Hepatocyte (in vitro differentiated cells): ENCODE data around the gene PRSS21. TPM values are rescaled to one million over a fixed set of nuclear protein-coding genes. Genes with fewer than 3 reads are reported as not detected.

Source experiments
- DNase-seq: peaks from one replicate; pipeline ENCODE4 v3.0.0-alpha.2; 2016; ENCODE audit warnings: low spot score
- H2AFZ ChIP-seq: fragments of 200-600 bp; sonication (generic); 2 replicates; pipeline ENCODE4 v1.6.0; 2016; ENCODE audit warnings: antibody characterized with exemption, mild to moderate bottlenecking
- H3K27ac ChIP-seq: fragments of 200-600 bp; sonication (generic); 2 replicates; pipeline ENCODE4 v1.5.1; 2016; ENCODE audit warnings: mild to moderate bottlenecking
- H3K27me3 ChIP-seq: fragments of 200-600 bp; sonication (generic); 2 replicates; pipeline ENCODE4 v1.6.1; 2016
- H3K36me3 ChIP-seq: fragments of 200-600 bp; sonication (generic); replicated peaks from 2 replicates; pipeline ENCODE4 v1.5.1; 2016; ENCODE audit warnings: low read depth; ENCODE audit not compliant: insufficient read depth
- H3K4me1 ChIP-seq: fragments of 200-600 bp; sonication (generic); 2 replicates; pipeline ENCODE4 v1.5.1; 2016; ENCODE audit warnings: mild to moderate bottlenecking, moderate library complexity; ENCODE audit not compliant: insufficient read depth
- H3K4me2 ChIP-seq: fragments of 200-600 bp; sonication (generic); 2 replicates; pipeline ENCODE4 v1.6.0; 2016
- H3K4me3 ChIP-seq: fragments of 200-600 bp; sonication (generic); 2 replicates; pipeline ENCODE4 v1.5.1; 2016; ENCODE audit warnings: mild to moderate bottlenecking
- H3K79me2 ChIP-seq: fragments of 200-600 bp; sonication (generic); 2 replicates; pipeline ENCODE4 v1.6.0; 2017; ENCODE audit warnings: mild to moderate bottlenecking
- H3K9me2 ChIP-seq: fragments of 200-600 bp; sonication (generic); replicated peaks from 2 replicates; pipeline ENCODE4 v1.6.0; 2017; ENCODE audit warnings: mild to moderate bottlenecking; ENCODE audit not compliant: insufficient read depth
- H3K9me3 ChIP-seq: fragments of 200-600 bp; sonication (generic); 2 replicates; pipeline ENCODE4 v1.5.1; 2016; ENCODE audit warnings: low read depth, mild to moderate bottlenecking
- H4K20me1 ChIP-seq: fragments of 200-600 bp; sonication (generic); 2 replicates; pipeline ENCODE4 v1.6.0; 2016; ENCODE audit warnings: mild to moderate bottlenecking; ENCODE audit not compliant: insufficient read depth, poor library complexity, severe bottlenecking
- EZH2 ChIP-seq: fragments of 200-600 bp; sonication (generic); IDR thresholded peaks from 2 replicates; pipeline ENCODE4 v1.6.1; 2016; ENCODE audit warnings: antibody characterized with exemption, mild to moderate bottlenecking, borderline replicate concordance
- EZH2phosphoT487 ChIP-seq: fragments of 200-600 bp; sonication (generic); IDR thresholded peaks from one replicate; pipeline ENCODE4 v1.6.1; 2018; ENCODE audit warnings: antibody characterized with exemption, mild to moderate bottlenecking, low read depth, moderate library complexity; ENCODE audit not compliant: unreplicated experiment, severe bottlenecking
- whole genome bisulfite sequencing: methylation state at CpG from one replicate; pipeline ENCODE4 v1.1.6; 2016; ENCODE audit warnings: low lambda C conversion rate; ENCODE audit errors: missing lambda C conversion rate; 5-methylcytosine and 5-hydroxymethylcytosine counted together
- polyA plus RNA-seq: library from polyadenylated mRNA; unstranded; fragments of >200 nt; fragmentation: Nextera tagmentation; extraction: Ambion mirVana; gene quantifications from 2 replicates; pipeline ENCODE4 v1.2.1, GENCODE V29; 2016
- total RNA-seq: library from RNA; depleted of rRNA; stranded (reverse); fragments of >200 nt; gene quantifications from 2 replicates; pipeline ENCODE4 v1.2.3, GENCODE V29; 2014
- TF ChIP-seq, protein P1 (sequence below): fragments of 200-600 bp; sonication (generic); IDR thresholded peaks from 2 replicates; pipeline ENCODE4 v1.5.1; 2016; ENCODE audit warnings: antibody characterized with exemption, mild to moderate bottlenecking; ENCODE audit not compliant: poor library complexity

Gene PRSS21
- total and polyA plus RNA-seq, 2 experiments from 2014 or later = not detected

DNA sequence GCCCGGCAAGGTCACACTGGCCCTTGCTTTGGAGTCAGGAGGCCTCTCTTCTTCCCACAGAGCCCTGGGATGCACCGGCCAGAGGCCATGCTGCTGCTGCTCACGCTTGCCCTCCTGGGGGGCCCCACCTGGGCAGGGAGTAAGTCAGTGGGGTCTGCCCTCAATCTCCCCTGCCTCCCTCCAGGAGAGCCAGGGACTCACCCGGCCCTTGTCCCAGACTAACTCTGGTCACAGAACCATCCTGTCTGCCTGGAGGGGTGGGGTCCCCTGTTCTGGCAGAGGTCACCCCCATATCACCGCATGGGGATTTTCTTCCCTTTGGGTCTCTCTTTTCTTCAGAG is 13.3 kb downstream of the PRSS21 start:
- peaks cover 8% of the 10 kb centered on the region for H3K4me1 ChIP-seq
- no peaks in the 10 kb centered on the region for H3K9me3 ChIP-seq
- no peak overlapping the region for H3K4me2 ChIP-seq
- no peaks in the 10 kb centered on the region for H3K27me3 ChIP-seq
- H3K36me3 ChIP-seq = no peaks in the 10 kb centered on the region
- WGBS = 87% methylated on average over 5 of the region's 5 CpGs
- H3K79me2 ChIP-seq = no peaks in the 10 kb centered on the region
- no peak overlapping the region for H2AFZ ChIP-seq
- no peaks in the 10 kb centered on the region for H4K20me1 ChIP-seq
- H3K9me2 ChIP-seq = no peaks in the 10 kb centered on the region
- H3K4me3 ChIP-seq = no peak overlapping the region
- H3K27ac ChIP-seq = peak overlapping the region; percentile 67
- DNase-seq = no peak
- no peak for TF ChIP-seq EZH2

- Histone ChIP-seq H3K9me3 (no peaks in the 10 kb centered on the region), H3K4me2 (no peak overlapping the region), H3K27ac (no peak overlapping the region), H2AFZ (no peak overlapping the region), H3K27me3 (no peaks in the 10 kb centered on the region), H4K20me1 (no peaks in the 10 kb centered on the region), H3K4me1 (peaks cover 11% of the 10 kb centered on the region), H3K79me2 (no peaks in the 10 kb centered on the region), H3K9me2 (no peaks in the 10 kb centered on the region), H3K4me3 (no peak overlapping the region), H3K36me3 (no peaks in the 10 kb centered on the region)
- TF ChIP-seq EZH2phosphoT487 = no peak
- TF ChIP-seq EZH2 = no peak
- TF ChIP-seq, protein P1, sequence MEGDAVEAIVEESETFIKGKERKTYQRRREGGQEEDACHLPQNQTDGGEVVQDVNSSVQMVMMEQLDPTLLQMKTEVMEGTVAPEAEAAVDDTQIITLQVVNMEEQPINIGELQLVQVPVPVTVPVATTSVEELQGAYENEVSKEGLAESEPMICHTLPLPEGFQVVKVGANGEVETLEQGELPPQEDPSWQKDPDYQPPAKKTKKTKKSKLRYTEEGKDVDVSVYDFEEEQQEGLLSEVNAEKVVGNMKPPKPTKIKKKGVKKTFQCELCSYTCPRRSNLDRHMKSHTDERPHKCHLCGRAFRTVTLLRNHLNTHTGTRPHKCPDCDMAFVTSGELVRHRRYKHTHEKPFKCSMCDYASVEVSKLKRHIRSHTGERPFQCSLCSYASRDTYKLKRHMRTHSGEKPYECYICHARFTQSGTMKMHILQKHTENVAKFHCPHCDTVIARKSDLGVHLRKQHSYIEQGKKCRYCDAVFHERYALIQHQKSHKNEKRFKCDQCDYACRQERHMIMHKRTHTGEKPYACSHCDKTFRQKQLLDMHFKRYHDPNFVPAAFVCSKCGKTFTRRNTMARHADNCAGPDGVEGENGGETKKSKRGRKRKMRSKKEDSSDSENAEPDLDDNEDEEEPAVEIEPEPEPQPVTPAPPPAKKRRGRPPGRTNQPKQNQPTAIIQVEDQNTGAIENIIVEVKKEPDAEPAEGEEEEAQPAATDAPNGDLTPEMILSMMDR = no peak
- no peak for DNase-seq
- WGBS = 89% methylated on average over 15 of the region's 15 CpGs
Observed at GRCh38 chr16:2831203-2831602, 14.2 kb downstream of the PRSS21 start.

DNA sequence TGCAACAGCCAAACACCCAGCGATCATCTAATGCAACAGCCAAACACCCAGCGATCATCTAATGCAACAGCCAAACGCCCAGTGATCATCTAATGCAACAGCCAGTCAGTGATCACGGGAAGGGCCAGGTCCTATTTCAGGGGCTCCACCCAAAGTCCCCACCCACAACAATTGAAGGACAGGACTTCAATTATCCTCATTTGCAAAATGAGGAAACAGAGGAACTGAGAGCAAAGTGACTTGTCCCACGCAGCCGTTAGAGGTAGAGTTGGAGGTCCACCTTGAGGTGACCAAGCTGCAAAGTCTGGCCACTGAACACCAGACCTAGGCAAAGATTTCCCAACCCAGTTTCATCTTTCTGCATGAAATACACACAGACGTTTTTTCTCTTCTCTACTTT is 16.7 kb downstream of the PRSS21 start:
- 71% methylated on average over 7 of the region's 7 CpGs for WGBS
- Histone ChIP-seq H3K4me2 (no peak overlapping the region), H4K20me1 (no peaks in the 10 kb centered on the region), H3K9me2 (no peaks in the 10 kb centered on the region), H3K36me3 (no peaks in the 10 kb centered on the region), H3K9me3 (no peaks in the 10 kb centered on the region), H3K79me2 (no peaks in the 10 kb centered on the region), H3K4me3 (no peak overlapping the region), H3K27ac (no peak overlapping the region), H2AFZ (no peak overlapping the region), H3K4me1 (peaks cover 13% of the 10 kb centered on the region), H3K27me3 (no peaks in the 10 kb centered on the region)
- TF ChIP-seq EZH2phosphoT487 (no peak), EZH2 (no peak)
- TF ChIP-seq, protein P1 = no peak
- DNase-seq = no peak

GRCh38 chr16:2834968-2835367 is 17.9 kb downstream of the PRSS21 start:
- TF ChIP-seq EZH2phosphoT487 (no peak), EZH2 (no peak)
- TF ChIP-seq, protein P1 = no peak
- no peaks in the 10 kb centered on the region for H3K9me2 ChIP-seq
- no peak overlapping the region for H3K4me3 ChIP-seq
- no peaks in the 10 kb centered on the region for H3K36me3 ChIP-seq
- H3K4me2 ChIP-seq = no peak overlapping the region
- H3K79me2 ChIP-seq = no peaks in the 10 kb centered on the region
- no peak for DNase-seq
- no peaks in the 10 kb centered on the region for H4K20me1 ChIP-seq
- H3K4me1 ChIP-seq = peaks cover 9% of the 10 kb centered on the region
- H3K27me3 ChIP-seq = no peaks in the 10 kb centered on the region
- H3K27ac ChIP-seq = peak overlapping the region; percentile 76
- H2AFZ ChIP-seq = no peak overlapping the region
- H3K9me3 ChIP-seq = no peaks in the 10 kb centered on the region
- 100% methylated on average over 1 of the region's 3 CpGs for WGBS
